Astrocyte of the cerebellum (primary cell): ENCODE results near the gene EEF2.

Experiments used
- DNase-seq: peaks from one replicate; pipeline ENCODE4 v3.0.0-alpha.2; 2011; ENCODE audit warnings: low read depth
- H3K4me3 ChIP-seq: 2 replicates; pipeline ENCODE4 v1.5.1; 2011; ENCODE audit warnings: mild to moderate bottlenecking, low read depth, low read length, moderate library complexity
- in situ Hi-C: cut with HindIII; loops from 2 replicates; pipeline ENCODE4 v1.10.0; 2017; ENCODE audit warnings: low sequenced_read_pairs
- TF ChIP-seq, protein P1 (sequence below): IDR thresholded peaks from 2 replicates; pipeline ENCODE4 v1.5.1; 2012; ENCODE audit warnings: low read length, low read depth, moderate library complexity, mild to moderate bottlenecking; ENCODE audit errors: missing control alignments

Gene EEF2

GRCh38 chr19:3983936-3984583, 1.2 kb downstream of the EEF2 start:
- TF ChIP-seq, protein P1, sequence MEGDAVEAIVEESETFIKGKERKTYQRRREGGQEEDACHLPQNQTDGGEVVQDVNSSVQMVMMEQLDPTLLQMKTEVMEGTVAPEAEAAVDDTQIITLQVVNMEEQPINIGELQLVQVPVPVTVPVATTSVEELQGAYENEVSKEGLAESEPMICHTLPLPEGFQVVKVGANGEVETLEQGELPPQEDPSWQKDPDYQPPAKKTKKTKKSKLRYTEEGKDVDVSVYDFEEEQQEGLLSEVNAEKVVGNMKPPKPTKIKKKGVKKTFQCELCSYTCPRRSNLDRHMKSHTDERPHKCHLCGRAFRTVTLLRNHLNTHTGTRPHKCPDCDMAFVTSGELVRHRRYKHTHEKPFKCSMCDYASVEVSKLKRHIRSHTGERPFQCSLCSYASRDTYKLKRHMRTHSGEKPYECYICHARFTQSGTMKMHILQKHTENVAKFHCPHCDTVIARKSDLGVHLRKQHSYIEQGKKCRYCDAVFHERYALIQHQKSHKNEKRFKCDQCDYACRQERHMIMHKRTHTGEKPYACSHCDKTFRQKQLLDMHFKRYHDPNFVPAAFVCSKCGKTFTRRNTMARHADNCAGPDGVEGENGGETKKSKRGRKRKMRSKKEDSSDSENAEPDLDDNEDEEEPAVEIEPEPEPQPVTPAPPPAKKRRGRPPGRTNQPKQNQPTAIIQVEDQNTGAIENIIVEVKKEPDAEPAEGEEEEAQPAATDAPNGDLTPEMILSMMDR = no peak
- H3K4me3 ChIP-seq = peak overlapping the region; percentile 92
- in situ Hi-C loops = loop anchor here (25.0 kb wide), 1 partner anchor 228 kb away; no protein-coding TSS in a partner anchor
- no peak for DNase-seq

DNA sequence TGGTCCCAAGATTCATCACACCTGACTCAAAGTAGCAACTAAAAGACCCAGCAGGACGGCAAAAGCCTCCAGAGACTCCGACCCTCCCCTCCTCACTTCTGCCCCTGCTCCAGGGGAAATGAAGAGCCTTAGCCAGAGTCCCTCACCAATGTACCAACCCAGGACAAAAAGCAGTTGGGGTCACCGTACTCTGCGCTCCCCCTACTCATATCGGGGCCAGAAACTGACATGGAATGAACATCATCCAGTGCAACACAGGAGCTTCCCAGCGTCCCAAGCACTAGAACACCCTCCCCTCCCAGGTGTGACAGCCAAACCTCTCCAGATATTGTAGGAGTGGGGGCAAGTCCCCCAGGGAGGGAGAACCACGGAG, 1.7 kb downstream of the EEF2 start:
- TF ChIP-seq, protein P1 = no peak
- in situ Hi-C loops = loop anchor here (25.0 kb wide), 1 partner anchor 229 kb away; no protein-coding TSS in a partner anchor
- no peak for DNase-seq
- H3K4me3 ChIP-seq = peak overlapping the region; percentile 92

- TF ChIP-seq, protein P1 = no peak
- no peak for DNase-seq
- H3K4me3 ChIP-seq = peak overlapping the region; percentile 92
- in situ Hi-C loops = loop anchor here (25.0 kb wide), 1 partner anchor 229 kb away; no protein-coding TSS in a partner anchor
Observed at GRCh38 chr19:3982701-3983541, 2.3 kb downstream of the EEF2 start.

- TF ChIP-seq, protein P1 = no peak
- no peak for DNase-seq
- in situ Hi-C loops = loop anchor here (25.0 kb wide), 1 partner anchor 230 kb away; no protein-coding TSS in a partner anchor
- H3K4me3 ChIP-seq = no peak overlapping the region
Observed at GRCh38 chr19:3981736-3982681, 3.3 kb downstream of the EEF2 start.

GRCh38 chr19:3981373-3981735, 3.9 kb downstream of the EEF2 start:
- in situ Hi-C loops = loop anchor here (25.0 kb wide), 1 partner anchor 231 kb away; no protein-coding TSS in a partner anchor
- H3K4me3 ChIP-seq = no peak overlapping the region
- DNase-seq = no peak
- TF ChIP-seq, protein P1 = no peak
